ENCODE data around the gene HDLBP. TPM values are rescaled to one million over a fixed set of nuclear protein-coding genes. Genes with fewer than 3 reads are reported as not detected.
A peak's percentile ranks its signal among the peaks of the same experiment; 100 is the strongest.

Gene HDLBP
- total RNA-seq, 1 experiment from 2014 or later: 467 TPM

DNA sequence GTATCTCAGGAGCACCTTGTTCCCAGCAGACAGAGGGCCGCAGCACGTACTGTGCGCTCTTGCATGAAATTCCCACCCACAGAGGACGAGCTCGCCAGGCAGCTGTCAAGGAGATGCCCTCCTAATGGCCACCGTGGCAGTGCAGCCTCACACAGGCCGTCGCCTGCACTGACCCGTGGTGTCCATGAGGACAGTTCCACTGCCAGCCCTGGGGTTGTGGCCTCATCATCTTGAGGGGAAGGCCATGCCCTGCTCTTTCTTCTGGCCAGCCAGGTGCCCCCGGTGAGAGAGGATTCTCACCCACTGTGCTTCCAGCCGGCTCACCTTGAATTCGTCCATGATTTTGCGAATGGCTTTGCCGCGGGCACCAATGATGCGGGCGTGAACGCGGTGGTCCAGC is 85.0 kb downstream of the HDLBP start:
- no peak for DNase-seq (ENCODE audit: low read depth)

DNA sequence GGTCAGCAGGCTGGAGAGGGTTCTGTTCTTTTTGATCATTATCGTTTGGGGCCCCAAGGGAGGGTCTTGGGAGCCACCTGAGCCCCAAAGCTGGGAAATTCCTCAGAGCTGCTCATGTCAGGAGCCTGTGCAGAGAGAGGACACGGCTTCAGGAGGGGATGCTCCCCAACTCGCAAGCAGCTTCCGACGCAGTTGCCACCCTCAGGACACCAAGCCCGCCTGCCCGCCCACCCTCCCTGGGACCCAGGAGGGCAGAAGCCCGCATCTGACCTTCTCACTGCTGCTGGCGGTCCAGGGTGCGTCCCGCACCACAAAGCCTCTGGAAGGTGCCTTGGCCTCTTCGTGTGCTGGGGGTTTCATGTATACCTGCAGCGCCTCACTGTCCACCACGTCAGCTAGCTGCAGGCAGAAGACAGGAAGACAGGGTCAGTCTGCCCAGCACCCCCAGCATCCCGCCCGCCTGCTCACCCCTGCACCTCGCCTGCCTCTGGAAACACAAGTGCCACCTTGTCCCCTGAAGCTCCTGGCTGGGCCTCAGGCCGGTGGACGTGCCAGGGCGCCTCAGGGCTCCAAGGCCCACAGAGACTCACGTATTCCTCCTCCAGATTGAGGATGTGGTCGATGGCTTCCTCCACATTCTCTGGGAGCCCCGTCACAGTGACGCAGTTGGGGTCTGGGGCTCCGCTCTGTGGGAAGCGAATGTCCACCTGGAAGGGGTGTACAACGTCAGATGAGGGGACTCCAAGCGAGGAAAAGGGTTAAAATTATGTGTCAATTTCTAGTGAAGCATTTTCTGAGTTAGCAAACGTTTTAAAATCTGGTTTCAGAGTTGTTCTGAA is 85.7 kb downstream of the HDLBP start:
- no peak for DNase-seq (ENCODE audit: low read depth)

DNA sequence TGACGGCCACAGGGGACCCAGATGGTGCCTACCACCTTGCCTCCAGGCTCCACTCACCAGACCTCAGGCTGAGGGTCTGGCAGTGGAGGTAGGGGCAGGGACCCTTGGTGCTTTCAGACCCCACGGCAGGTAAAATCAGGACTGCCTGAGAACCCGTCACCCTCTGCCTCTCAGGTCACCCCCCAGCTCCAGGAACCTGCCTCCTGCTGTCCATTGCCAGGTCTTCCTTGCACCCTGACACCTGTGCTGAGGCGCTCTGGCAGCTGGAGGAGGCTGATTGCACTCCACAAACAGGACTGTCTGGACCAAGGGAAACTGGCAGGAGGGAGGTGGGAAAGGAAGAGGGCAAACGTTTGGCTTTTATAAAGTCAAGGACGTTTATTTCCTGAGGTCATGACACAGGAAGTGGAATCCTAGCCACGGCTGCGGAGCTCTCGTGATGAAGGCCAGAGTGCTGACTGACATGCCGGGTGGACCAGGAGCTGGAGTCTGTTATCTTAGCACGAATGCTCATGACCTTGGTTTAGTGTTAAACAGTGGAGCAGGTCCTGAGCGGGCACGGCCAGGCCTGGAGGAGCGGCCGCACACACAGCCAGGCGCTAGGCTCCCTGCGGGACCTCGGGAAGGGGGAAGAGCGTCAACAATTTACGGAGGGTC is 86.5 kb downstream of the HDLBP start:
- no peak for DNase-seq (ENCODE audit: low read depth)

DNA sequence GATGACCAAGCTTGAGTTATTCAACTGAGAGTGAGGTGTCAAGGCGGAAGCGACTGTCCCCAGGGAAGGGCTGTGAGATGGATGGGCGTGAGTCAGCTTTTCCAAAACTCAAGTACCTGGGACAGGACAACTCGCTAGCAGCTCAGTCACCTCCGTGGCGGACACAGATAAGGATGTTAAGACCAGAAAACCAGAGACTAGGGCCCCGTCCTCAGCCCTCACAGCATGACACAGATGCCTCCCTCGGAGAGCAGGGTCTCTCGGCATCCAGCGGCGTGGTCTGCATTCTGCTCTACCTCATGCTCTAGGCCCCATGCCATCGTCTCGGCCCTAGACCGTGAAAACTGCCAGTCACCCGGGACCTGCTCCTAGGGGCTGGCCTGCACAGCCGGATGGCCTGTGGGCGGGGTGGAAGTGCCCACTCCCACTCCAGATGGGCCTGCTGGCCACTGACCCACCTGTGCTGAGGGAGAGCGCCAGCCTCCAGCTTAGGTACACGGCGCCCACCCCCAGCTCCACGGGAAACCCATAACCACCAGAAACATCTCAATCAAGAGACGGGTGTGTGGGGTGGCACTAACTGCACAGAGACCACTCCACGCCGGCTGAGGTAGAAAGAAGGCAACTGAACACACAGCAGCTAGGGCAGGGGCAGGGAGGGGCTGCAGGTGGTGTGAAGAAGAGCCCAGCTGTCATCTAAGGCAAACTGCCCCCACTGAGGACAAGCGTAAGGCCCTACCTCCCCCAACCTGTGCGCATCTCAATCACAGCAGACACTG is 87.2 kb downstream of the HDLBP start:
- DNase-seq (ENCODE audit: low read depth): no peak

DNA sequence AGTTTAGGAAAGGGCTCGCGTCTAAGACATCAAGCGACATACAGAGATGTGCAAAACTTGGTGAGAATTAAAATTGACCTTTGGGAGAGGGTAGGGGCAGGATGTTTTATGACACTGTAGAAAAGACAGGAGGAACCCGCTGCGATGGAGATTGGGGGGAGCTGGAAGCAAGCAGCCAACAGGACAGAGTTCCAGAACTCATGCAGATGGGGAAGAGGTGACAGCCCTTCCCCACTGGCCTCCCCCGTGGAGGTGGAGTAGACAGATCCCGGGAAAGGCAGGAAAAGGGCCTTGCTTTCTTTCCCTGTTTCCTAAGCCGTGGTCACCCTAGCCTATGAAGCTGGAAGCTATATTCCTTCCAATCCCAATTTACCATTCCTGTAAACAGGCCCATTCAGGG is 87.9 kb downstream of the HDLBP start:
- no peak for DNase-seq (ENCODE audit: low read depth)

DNA sequence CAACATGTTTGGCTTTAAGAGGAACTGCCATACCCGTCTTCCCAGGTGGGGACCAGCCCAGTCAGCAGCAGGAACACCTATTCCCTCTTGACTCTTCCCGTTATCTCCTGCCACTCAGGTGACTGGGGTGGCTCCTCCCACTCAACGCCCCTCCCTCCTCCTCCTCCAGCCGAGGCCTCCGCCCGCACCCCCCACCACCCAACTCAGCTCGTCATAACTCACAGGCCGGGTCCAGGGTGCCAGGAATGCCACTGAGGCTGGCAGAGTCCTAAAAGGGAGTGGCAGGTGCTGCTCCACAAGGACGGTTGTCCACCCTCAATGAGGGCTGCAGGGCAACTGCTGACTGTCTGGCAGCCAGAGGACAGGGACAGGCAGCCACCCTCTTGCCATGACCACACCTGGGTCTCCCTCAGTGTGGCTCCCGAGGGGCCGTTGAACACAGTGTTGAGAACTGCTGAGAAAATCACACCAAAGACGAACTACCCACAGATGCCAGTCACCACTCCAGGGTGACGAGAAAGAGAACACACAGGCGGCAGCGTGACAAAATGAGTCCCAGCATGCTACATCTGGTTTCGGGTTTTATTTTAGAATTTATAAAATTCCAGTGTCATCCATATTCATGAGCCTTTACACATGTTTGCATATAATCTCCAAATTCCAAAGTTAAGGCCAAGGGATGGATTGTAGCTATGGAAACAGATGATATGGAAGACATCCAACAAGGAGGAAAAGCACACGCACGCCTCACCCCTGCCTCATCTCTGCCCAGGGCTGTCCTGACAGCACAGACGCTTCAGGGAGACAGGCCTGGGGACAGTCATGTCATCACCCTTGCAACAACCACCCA is 88.5 kb downstream of the HDLBP start:
- DNase-seq (ENCODE audit: low read depth): no peak

DNA sequence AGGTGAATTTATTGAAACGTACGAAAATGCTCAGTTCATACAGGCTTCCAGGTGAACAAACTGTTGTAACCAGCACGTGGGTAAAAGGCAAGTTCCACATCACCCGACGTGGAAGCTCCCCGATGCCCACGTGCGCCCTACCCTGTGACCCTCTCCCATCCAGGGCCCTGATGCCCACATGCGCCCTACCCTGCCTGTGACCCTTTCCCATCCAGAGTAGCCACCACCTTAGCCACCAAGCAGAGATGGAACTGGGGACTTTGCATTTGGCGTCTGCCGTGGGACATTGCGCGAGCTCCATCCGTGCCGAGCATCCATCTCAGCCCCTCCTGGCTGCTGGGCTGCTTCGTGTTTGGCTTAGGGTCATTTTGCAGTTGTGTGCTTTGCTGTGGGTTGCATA is 89.5 kb downstream of the HDLBP start:
- DNase-seq (ENCODE audit: low read depth): no peak

DNA sequence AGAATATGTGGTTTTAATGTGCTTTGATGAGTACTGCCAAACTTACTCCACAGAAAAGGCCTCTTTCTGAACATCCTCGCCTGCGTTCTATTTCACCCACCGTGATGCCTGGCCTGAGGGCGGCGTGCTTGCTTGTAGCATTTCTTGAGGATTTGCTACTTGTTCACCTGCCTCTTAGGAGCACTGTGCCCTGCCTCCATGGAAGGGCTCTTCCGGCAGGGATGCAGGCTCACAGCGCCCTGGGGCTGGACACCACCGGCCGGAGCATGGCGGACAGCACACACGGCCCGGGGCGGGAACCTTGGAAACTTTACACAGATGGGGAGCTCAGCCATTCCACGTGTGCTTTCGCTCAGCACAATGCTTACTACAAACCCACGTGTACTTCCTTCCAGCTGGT is 89.9 kb downstream of the HDLBP start:
- DNase-seq (ENCODE audit: low read depth): no peak

DNA sequence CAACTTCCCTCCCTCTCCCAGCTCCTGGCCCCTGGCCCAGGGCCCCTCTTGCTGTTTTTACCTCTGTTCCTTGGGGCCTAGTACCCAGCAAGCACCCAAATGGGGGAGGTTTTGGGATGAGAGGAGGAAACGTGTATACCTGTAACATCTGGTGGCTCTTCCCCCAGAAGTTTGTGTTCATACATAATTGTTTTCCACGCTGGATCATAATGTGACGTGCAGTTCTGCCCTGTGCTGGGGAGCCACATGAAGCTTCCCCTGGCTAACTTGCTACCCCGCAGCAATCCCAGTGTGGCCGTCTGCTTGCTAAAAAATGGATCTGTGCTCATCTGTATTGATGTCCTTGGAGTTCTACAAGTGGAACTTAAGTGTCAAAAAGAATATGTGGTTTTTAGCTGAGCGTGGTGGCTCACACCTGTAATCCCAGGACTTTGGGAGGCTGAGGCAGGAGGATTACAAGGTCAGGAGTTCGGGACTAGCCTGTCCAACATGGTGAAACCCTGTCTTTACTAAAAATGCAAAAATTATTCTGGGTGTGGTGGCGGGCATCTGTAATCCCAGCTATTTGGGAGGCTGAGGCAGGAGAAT is 90.5 kb downstream of the HDLBP start:
- no peak for DNase-seq (ENCODE audit: low read depth)

DNA sequence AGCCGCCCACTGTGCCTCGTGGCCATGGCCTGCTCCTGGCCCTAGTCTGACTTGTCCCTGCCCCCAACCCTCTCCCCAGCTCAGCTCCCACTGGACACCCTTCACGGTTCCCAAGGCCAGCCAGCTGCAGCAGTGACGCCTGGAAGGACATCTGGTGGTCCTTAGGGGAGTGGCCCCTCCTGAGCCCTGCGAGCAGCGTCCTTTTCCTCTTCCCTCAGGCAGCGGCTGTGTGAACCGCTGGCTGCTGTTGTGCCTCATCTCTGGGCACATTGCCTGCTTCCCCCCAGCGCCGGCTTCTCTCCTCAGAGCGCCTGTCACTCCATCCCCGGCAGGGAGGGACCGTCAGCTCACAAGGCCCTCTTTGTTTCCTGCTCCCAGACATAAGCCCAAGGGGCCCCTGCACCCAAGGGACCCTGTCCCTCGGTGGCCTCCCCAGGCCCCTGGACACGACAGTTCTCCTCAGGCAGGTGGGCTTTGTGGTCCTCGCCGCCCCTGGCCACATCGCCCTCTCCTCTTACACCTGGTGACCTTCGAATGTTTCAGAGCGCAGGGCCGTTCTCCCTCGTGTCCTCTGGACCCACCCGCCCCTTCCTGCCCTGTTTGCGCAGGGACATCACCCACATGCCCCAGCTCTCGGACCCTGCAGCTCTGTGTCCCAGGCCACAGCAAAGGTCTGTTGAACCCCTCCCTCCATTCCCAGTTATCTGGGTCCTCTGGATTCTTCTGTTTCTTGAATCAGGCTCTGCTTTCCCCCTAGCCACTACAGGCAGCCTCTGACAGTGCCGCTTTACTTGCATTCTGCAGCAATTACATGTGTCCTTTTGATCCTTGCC is 91.2 kb downstream of the HDLBP start:
- peak; percentile 93 for DNase-seq (ENCODE audit: low read depth)

DNA sequence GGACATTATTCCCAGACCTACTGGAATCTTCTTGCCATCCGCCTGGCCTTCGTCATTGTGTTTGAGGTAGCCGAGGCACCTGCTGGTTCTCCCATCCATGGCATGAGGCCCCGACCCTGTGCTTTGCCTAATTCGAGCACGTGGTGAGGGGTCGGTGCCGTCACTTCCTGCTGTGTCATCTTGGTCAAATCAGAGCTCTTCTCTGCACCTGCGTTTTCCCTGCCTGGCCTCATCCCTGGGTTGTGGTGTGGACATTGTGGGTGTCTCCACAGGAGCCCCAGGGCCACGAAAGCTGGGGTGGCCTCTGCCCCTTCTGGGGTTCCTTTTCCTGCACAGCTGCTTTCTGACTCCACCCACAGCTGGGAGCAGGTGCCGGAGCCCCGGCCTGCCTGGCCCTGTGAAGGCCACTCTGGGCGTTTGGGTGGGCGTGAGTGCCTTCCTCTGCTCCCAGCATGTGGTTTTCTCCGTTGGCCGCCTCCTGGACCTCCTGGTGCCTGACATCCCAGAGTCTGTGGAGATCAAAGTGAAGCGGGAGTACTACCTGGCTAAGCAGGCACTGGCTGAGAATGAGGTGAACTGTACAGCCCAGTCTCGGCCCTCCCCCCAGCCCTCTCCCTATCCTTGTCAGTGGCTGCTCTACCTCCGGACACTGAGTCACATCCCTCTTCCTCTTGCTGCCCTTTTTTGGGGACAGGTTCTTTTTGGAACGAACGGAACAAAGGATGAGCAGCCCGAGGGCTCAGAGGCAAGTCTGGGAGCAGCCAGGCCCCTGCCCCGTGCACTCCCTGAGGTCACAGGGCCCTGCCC is 92.1 kb downstream of the HDLBP start:
- no peak for DNase-seq (ENCODE audit: low read depth)

DNA sequence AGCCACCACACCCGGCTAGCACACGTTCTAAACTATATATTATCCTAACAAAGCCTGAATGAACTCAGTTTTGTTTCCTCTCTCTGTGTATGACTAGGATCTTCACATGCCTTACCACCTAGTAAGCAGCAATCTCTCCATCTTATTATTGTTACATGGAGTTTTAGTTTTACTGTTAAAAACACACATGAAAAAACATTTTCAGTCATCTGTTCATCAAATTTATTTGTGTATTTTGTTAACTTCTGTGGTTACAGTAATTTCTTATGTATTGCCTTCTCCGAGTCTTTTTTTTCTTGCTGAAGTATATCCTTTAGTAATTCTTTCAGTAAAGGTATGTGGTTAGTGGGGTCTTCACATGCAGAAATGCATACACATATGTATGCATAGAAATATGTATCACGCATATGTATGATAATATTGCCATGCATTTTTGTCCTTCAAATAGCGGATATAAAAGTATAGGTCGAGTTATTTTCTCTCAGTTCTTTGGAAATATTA is 95.6 kb downstream of the HDLBP start:
- DNase-seq (ENCODE audit: low read depth): no peak

DNA sequence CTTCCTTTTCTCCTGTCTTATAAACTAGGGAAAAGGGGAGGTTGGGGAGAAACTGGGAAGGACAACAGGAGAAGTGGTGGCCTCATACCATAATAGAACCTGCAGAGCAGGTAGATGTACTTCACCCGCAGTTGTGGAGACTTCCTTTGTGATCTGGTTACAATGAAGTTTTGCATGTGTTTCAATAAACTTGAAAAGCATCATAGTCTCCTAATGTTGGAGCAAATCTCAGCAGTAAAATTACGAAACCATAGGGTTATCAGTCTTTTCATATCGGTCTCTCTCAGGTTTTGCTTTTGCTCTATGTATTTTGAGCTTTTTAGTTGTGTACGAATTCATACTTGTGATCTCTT is 96.5 kb downstream of the HDLBP start:
- DNase-seq (ENCODE audit: low read depth): no peak

DNA sequence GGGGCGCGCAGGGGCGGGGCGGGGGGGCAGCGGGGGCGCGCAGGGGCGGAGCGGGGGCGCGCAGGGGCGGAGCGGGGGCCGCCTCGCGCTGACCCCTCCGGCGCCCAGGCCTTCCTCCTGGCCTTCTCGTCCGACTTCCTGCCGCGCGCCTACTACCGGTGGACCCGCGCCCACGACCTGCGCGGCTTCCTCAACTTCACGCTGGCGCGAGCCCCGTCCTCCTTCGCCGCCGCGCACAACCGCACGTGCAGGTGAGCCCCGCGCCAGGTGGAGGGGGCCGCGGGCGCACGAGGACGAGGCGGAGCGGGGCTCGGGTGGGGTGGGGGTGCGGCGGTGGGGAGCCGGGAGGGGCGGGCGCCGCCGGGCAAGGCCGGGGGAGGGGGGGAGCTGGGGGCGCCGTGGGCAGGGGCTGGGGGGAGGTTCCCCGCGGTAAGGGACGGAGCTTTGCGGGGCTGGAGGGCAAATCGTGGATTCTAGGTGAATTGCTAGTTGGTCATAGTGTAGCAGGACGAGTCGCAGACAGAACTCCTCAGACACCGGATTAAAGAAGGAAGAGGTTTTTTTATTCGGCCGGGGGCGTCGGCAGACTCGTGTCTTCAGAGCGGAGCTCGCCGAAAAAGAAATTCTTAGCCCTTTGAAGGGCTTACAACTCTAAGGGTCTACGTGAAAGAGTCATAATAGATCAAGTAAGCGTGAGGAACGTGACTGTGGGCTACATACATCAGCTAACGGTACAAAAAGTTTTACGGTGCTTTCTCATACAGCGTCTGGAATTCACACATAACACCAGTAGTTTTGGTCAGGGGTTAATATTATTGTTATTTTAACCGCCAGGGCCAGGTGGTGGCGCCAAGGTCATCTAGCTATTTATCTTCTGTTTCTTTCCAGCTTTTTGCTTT is 97.1 kb downstream of the HDLBP start:
- DNase-seq (ENCODE audit: low read depth): peak; percentile 47

DNA sequence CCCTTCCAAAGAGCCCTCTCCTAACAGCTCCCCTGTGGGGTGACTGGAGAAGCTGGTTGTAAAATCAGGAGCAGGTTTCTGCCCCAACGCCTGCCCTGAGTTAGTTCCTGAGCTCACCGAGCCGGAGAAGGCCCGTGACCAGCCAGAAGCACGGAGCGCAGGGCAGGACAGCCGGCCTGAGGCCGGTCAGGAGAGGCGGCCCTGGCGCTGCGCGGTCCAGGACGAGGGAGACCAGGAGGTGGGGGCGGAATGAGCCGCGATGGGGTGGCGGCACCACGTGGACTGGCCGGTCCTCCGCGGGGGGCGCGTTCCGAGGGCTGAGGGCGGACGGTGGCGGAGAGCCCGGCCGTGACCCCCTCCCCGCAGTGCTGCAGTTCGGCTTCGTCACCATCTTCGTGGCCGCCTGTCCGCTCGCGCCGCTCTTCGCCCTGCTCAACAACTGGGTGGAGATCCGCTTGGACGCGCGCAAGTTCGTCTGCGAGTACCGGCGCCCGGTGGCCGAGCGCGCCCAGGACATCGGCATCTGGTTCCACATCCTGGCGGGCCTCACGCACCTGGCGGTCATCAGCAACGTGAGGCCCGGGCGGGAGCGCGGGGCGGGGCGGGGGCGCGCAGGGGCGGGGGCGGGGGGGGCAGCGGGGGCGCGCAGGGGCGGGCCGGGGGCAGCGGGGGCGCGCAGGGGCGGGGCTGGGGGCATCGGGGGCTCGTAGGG is 98.0 kb downstream of the HDLBP start:
- peak; percentile 68 for DNase-seq (ENCODE audit: low read depth)

DNA sequence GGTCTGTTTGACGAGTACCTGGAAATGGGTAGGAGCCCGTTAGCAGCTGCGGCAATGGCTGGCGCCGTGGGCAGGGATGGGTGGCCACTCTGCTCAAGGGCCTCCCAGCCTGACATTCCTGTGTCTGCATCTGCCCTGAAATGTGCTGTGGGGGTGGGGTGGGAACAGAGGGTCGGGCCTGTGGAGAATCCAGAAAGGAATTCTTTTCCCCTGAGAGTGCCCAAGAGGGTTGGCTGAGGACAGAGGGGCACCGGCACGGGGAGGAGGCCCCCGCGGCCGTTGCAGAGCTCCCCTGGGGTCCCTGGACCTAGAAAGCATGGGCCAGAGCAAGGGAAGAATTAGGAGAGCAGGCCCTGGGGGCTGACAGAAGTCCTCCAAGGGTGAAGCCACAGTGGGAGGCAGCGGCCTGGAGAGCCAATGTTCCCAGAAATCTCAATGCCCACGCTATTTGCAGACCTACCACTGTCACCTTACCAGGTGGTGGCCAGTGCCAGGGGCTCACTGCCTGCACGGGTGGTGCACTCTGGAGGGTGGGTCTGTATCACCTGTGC is 99.2 kb downstream of the HDLBP start:
- DNase-seq (ENCODE audit: low read depth): no peak

DNA sequence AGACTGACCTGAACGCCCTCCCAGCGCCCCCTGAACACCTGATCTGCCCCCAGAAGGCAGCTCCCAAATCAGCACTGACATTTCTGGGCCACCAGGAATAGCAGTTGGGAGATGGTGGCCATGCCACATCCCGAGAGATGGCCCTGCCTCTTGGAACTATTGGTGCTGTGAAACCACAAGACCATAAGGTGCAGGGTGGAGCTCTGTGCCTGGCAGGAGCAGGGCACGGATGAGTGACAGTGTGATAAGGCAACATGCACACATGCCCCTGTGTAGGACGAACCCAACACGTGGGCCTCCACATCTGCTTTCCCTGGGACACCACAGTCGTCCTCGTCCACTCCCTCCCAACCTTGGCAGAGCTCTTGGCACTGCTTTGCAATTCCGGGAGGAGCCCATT is 100.1 kb downstream of the HDLBP start:
- DNase-seq (ENCODE audit: low read depth): no peak
